DOHH2 (cell line): ENCODE data around the gene PITX1.

Experiments
- CTCF ChIP-seq: fragments of 200-600 bp; sonication (generic); IDR thresholded peaks from one replicate; pipeline ENCODE4 v1.5.1; 2014; ENCODE audit warnings: antibody characterized with exemption, mild to moderate bottlenecking, low read depth, low read length; ENCODE audit not compliant: poor library complexity, severe bottlenecking
- EZH2phosphoT487 ChIP-seq: fragments of 200-600 bp; sonication (generic); IDR thresholded peaks from 2 replicates; pipeline ENCODE4 v1.6.1; 2017; ENCODE audit warnings: borderline replicate concordance, mild to moderate bottlenecking, antibody characterized with exemption, low read length, moderate library complexity, mixed read lengths

- TF ChIP-seq CTCF (no peak), EZH2phosphoT487 (no peak)
Observed at GRCh38 chr5:135063056-135063445, 29.0 kb upstream of the PITX1 start.
